ENCODE measurements around the gene FBXW8. TPM values are rescaled to one million over a fixed set of nuclear protein-coding genes. Genes with fewer than 3 reads are reported as not detected.

Gene FBXW8
- total and polyA plus RNA-seq, 2 donors (not counting 1 experiment from before 2014, with no cell fraction given) = 12.1 to 23.5 TPM

DNA sequence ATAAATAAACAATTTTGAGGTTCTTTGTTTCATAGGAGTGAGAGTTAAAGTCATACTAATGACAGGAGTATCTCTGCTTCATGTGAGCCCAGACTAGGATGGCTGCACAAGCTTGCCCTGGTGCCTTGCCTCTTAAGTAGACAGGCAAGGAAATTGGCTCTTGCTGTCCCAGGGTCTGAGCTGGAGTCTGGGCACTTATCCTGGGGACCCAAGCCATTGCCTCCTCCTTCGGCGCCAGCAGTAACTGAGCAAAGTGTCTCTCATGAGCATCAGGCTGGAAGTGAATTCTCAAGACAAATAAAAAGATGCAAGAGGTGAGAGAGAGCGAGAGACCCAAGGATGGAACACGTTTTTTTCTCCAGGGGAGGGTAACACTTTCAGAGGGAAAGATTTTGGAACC is 6.9 kb upstream of the FBXW8 start:
- Histone ChIP-seq H3K27ac (ENCODE audit: low read length in 2 of 2) (no peak overlapping the region), H3K4me1 (ENCODE audit: control insufficient read depth in 2 of 2, insufficient read depth in 2 of 2, low read length in 2 of 2) (no peaks in the 10 kb centered on the region), H3K79me2 (ENCODE audit: control insufficient read depth, insufficient read depth, low read length) (no peaks in the 10 kb centered on the region), H3K9ac (ENCODE audit: low read length) (no peak overlapping the region), H3K4me2 (replicated peaks; ENCODE audit: low read depth, low read length, poor library complexity, severe bottlenecking) (no peak overlapping the region), H3K4me3 (ENCODE audit: control extremely low read depth in 1 of 5, extremely low read depth in 1 of 5, insufficient read depth in 1 of 5, low read depth in 2 of 5, low read length in 4 of 5) (no peak overlapping the region), H2AFZ (ENCODE audit: insufficient read depth, low read depth, low read length, poor library complexity, severe bottlenecking) (no peak overlapping the region), H3K27me3 (replicated peaks in 1 of 4; ENCODE audit: control extremely low read depth in 1 of 4, control insufficient read depth in 3 of 4, insufficient read depth in 4 of 4, low read length in 3 of 4) (peaks cover 0 to 11% (median 4%) of the 10 kb centered on the region in 4 experiments), H3K36me3 (replicated peaks in 1 of 2; ENCODE audit: control extremely low read depth in 1 of 2, control insufficient read depth in 1 of 2, extremely low read depth in 1 of 2, insufficient read depth in 2 of 2, low read length in 1 of 2) (no peaks in the 10 kb centered on the region), H3K9me3 (ENCODE audit: control extremely low read depth in 1 of 3, control insufficient read depth in 2 of 3, insufficient read depth in 1 of 3, low read length in 2 of 3) (peaks cover 0 to 2% (median 0%) of the 10 kb centered on the region in 3 donors), H4K20me1 (ENCODE audit: control insufficient read depth, insufficient read depth, low read length, poor library complexity, severe bottlenecking) (no peaks in the 10 kb centered on the region)
- no peaks in the 10 kb centered on the region for H3K4me1 Mint-ChIP-seq
- TF ChIP-seq EZH2 (IDR thresholded peaks at IDR 0.05; ENCODE audit: borderline replicate concordance, insufficient read depth, low read depth, low read length, poor library complexity, severe bottlenecking) = no peak
- TF ChIP-seq, protein P1, sequence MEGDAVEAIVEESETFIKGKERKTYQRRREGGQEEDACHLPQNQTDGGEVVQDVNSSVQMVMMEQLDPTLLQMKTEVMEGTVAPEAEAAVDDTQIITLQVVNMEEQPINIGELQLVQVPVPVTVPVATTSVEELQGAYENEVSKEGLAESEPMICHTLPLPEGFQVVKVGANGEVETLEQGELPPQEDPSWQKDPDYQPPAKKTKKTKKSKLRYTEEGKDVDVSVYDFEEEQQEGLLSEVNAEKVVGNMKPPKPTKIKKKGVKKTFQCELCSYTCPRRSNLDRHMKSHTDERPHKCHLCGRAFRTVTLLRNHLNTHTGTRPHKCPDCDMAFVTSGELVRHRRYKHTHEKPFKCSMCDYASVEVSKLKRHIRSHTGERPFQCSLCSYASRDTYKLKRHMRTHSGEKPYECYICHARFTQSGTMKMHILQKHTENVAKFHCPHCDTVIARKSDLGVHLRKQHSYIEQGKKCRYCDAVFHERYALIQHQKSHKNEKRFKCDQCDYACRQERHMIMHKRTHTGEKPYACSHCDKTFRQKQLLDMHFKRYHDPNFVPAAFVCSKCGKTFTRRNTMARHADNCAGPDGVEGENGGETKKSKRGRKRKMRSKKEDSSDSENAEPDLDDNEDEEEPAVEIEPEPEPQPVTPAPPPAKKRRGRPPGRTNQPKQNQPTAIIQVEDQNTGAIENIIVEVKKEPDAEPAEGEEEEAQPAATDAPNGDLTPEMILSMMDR (IDR thresholded peaks at IDR 0.05) = no peak
- CTCF ChIA-PET = interaction anchor here (0.7 kb wide), 1 partner anchor 11 kb away, joined by 3 read pairs; no protein-coding TSS in a partner anchor
- no peaks in the 10 kb centered on the region for H3K9me3 Mint-ChIP-seq (ENCODE audit: insufficient read depth)
- intact Hi-C loops (cut with micrococcal nuclease) = no loop called here
- no peak for DNase-seq
- 70% methylated on average over 4 of the region's 4 CpGs for WGBS (ENCODE audit: insufficient coverage)
- peaks cover 35% of the 10 kb centered on the region for H3K27me3 Mint-ChIP-seq
- no peak overlapping the region for H3K27ac Mint-ChIP-seq
- no peak overlapping the region for H3K4me3 Mint-ChIP-seq
- POLR2A ChIA-PET = no interaction called here
- ATAC-seq (ENCODE audit: low read depth) = no peak

DNA sequence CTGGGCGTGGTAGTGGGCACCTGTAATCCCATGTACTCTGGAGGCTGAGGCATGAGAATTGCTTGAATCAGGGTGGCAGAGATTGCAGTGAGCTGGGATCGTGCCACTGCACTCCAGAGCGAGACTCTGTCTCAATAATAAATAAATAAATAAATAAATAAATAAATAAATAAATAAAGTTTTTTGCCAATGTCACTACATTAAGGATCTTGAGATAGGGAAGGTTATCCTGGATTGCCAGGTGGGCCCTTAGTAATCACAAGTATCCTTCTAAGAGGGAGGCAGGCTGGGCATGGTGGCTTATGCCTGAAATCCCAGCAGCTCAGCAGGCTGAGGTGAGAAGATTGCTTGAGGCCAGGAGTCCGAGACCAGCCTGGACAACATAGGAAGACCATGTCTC is 4.5 kb upstream of the FBXW8 start:
- Mint-ChIP-seq H3K27me3 (peaks cover 24% of the 10 kb centered on the region), H3K9me3 (ENCODE audit: insufficient read depth) (no peaks in the 10 kb centered on the region), H3K27ac (no peak overlapping the region), H3K4me3 (no peak overlapping the region), H3K4me1 (peaks cover 4% of the 10 kb centered on the region)
- WGBS (ENCODE audit: insufficient coverage) = 75% methylated on average over 1 of the region's 4 CpGs
- no peak overlapping the region for H3K9ac ChIP-seq (ENCODE audit: low read length)
- H3K79me2 ChIP-seq (ENCODE audit: control insufficient read depth, insufficient read depth, low read length) = peaks cover 2% of the 10 kb centered on the region
- POLR2A ChIA-PET = no interaction called here
- DNase-seq (no peak), ATAC-seq (ENCODE audit: low read depth) (no peak)
- no peak overlapping the region for H3K27ac ChIP-seq (ENCODE audit: low read length in 2 of 2)
- no peak overlapping the region for H3K4me2 ChIP-seq (replicated peaks; ENCODE audit: low read depth, low read length, poor library complexity, severe bottlenecking)
- no peaks in the 10 kb centered on the region for H3K36me3 ChIP-seq (replicated peaks in 1 of 2; ENCODE audit: control extremely low read depth in 1 of 2, control insufficient read depth in 1 of 2, extremely low read depth in 1 of 2, insufficient read depth in 2 of 2, low read length in 1 of 2)
- H3K27me3 ChIP-seq (replicated peaks in 1 of 4; ENCODE audit: control extremely low read depth in 1 of 4, control insufficient read depth in 3 of 4, insufficient read depth in 4 of 4, low read length in 3 of 4) = peaks cover 0 to 5% (median 2%) of the 10 kb centered on the region in 4 experiments
- no peak overlapping the region for H2AFZ ChIP-seq (ENCODE audit: insufficient read depth, low read depth, low read length, poor library complexity, severe bottlenecking)
- CTCF ChIA-PET = no interaction called here
- TF ChIP-seq EZH2 (IDR thresholded peaks at IDR 0.05; ENCODE audit: borderline replicate concordance, insufficient read depth, low read depth, low read length, poor library complexity, severe bottlenecking) = no peak
- TF ChIP-seq, protein P1 (IDR thresholded peaks at IDR 0.05) = no peak
- no peaks in the 10 kb centered on the region for H3K4me1 ChIP-seq (ENCODE audit: control insufficient read depth in 2 of 2, insufficient read depth in 2 of 2, low read length in 2 of 2)
- H4K20me1 ChIP-seq (ENCODE audit: control insufficient read depth, insufficient read depth, low read length, poor library complexity, severe bottlenecking) = no peaks in the 10 kb centered on the region
- no peak overlapping the region for H3K4me3 ChIP-seq (ENCODE audit: control extremely low read depth in 1 of 5, extremely low read depth in 1 of 5, insufficient read depth in 1 of 5, low read depth in 2 of 5, low read length in 4 of 5)
- intact Hi-C loops (cut with micrococcal nuclease) = no loop called here
- peaks cover 0 to 2% (median 0%) of the 10 kb centered on the region in 3 donors for H3K9me3 ChIP-seq (ENCODE audit: control extremely low read depth in 1 of 3, control insufficient read depth in 2 of 3, insufficient read depth in 1 of 3, low read length in 2 of 3)
